Fibroblast of lung (primary cell): ENCODE measurements around the gene GRIA1.

Experiments
- CTCF ChIP-seq, 2 donors: IDR thresholded peaks in 1 of 2; conservative IDR thresholded peaks in 1 of 2; 1 replicate in 1 of 2; 2 replicates in 1 of 2; pipeline ENCODE4 v1.5.1; 2011 to 2012; ENCODE audit warnings: low read length in 2 of 2, control low read depth in 1 of 2, inconsistent platforms in 1 of 2, low read depth in 1 of 2, mild to moderate bottlenecking in 1 of 2
- EZH2 ChIP-seq: IDR thresholded peaks from 2 replicates; pipeline ENCODE4 v1.5.1; 2012; ENCODE audit warnings: low read length, control low read depth, mild to moderate bottlenecking; ENCODE audit errors: missing control alignments

GRCh38 chr5:153572411-153573145, 82.1 kb downstream of the GRIA1 start:
- TF ChIP-seq CTCF (conservative IDR thresholded peaks at IDR 0.05 in 1 of 2, IDR thresholded peaks at IDR 0.05 in 1 of 2; ENCODE audit: low read depth in 1 of 2, low read length in 2 of 2): no peak
- no peak for TF ChIP-seq EZH2
